SK-N-SH (cell line): ENCODE results near the gene OCSTAMP.

ENCODE experiments used
- ELF1 ChIP-seq: IDR thresholded peaks from 2 replicates; pipeline ENCODE4 v1.4.0; 2012
- EP300 ChIP-seq, 2 experiments: IDR thresholded peaks; 2 replicates each; pipeline versions ENCODE4 v1.4.0 to v1.6.1; 2012; ENCODE audit warnings: borderline replicate concordance in 1 of 2, low read depth in 1 of 2, low read length in 1 of 2
- EZH2phosphoT487 ChIP-seq: fragments of 200-600 bp; sonication (generic); IDR thresholded peaks from 2 replicates; pipeline ENCODE4 v1.6.1; 2017; ENCODE audit warnings: low read depth, mixed run types, mild to moderate bottlenecking, antibody characterized with exemption, moderate library complexity, borderline replicate concordance
- FOSL2 ChIP-seq: IDR thresholded peaks from 2 replicates; pipeline ENCODE4 v1.4.0; 2012; ENCODE audit warnings: low read depth, mild to moderate bottlenecking, moderate library complexity, borderline replicate concordance
- MAX ChIP-seq: IDR thresholded peaks from 2 replicates; pipeline ENCODE4 v1.4.0; 2012; ENCODE audit warnings: low read depth
- MEF2A ChIP-seq: IDR thresholded peaks from 2 replicates; pipeline ENCODE4 v1.4.0; 2012; ENCODE audit warnings: low read depth, borderline replicate concordance
- POLR2AphosphoS5 ChIP-seq: IDR thresholded peaks from 2 replicates; pipeline ENCODE4 v1.6.1; 2012; ENCODE audit warnings: low read depth, low read length
- RAD21 ChIP-seq: IDR thresholded peaks from 2 replicates; pipeline ENCODE4 v1.6.1; 2012; ENCODE audit warnings: mild to moderate bottlenecking, low read length
- RFX5 ChIP-seq: IDR thresholded peaks from 2 replicates; pipeline ENCODE4 v1.6.1; 2012; ENCODE audit warnings: mild to moderate bottlenecking, improper control_type of control experiment, low read length
- TCF12 ChIP-seq: IDR thresholded peaks from 2 replicates; pipeline ENCODE4 v1.4.0; 2012
- YY1 ChIP-seq: IDR thresholded peaks from 2 replicates; pipeline ENCODE4 v1.4.0; 2012; ENCODE audit warnings: low read depth, mild to moderate bottlenecking
- TF ChIP-seq, protein P1 (sequence below): fragments of 200-600 bp; sonication (generic); IDR thresholded peaks from 2 replicates; pipeline ENCODE4 v1.6.1; 2017; ENCODE audit warnings: antibody characterized with exemption, mild to moderate bottlenecking, moderate library complexity
- TF ChIP-seq, protein P2 (sequence below): IDR thresholded peaks from 2 replicates; pipeline ENCODE4 v1.6.1; 2012; ENCODE audit warnings: mild to moderate bottlenecking, low read depth, low read length, moderate library complexity

GRCh38 chr20:46545827-46546138 lies 4.7 kb downstream of the OCSTAMP start:
- TF ChIP-seq FOSL2 (no peak), RAD21 (no peak), POLR2AphosphoS5 (no peak), EZH2phosphoT487 (no peak), MAX (no peak), YY1 (no peak), RFX5 (no peak), ELF1 (no peak), MEF2A (no peak), TCF12 (no peak), EP300 (IDR thresholded peaks at IDR 0.05; ENCODE audit: borderline replicate concordance in 1 of 2, low read depth in 1 of 2, low read length in 1 of 2) (no peak)
- TF ChIP-seq, protein P1, sequence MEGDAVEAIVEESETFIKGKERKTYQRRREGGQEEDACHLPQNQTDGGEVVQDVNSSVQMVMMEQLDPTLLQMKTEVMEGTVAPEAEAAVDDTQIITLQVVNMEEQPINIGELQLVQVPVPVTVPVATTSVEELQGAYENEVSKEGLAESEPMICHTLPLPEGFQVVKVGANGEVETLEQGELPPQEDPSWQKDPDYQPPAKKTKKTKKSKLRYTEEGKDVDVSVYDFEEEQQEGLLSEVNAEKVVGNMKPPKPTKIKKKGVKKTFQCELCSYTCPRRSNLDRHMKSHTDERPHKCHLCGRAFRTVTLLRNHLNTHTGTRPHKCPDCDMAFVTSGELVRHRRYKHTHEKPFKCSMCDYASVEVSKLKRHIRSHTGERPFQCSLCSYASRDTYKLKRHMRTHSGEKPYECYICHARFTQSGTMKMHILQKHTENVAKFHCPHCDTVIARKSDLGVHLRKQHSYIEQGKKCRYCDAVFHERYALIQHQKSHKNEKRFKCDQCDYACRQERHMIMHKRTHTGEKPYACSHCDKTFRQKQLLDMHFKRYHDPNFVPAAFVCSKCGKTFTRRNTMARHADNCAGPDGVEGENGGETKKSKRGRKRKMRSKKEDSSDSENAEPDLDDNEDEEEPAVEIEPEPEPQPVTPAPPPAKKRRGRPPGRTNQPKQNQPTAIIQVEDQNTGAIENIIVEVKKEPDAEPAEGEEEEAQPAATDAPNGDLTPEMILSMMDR, result no peak
- TF ChIP-seq, protein P2, sequence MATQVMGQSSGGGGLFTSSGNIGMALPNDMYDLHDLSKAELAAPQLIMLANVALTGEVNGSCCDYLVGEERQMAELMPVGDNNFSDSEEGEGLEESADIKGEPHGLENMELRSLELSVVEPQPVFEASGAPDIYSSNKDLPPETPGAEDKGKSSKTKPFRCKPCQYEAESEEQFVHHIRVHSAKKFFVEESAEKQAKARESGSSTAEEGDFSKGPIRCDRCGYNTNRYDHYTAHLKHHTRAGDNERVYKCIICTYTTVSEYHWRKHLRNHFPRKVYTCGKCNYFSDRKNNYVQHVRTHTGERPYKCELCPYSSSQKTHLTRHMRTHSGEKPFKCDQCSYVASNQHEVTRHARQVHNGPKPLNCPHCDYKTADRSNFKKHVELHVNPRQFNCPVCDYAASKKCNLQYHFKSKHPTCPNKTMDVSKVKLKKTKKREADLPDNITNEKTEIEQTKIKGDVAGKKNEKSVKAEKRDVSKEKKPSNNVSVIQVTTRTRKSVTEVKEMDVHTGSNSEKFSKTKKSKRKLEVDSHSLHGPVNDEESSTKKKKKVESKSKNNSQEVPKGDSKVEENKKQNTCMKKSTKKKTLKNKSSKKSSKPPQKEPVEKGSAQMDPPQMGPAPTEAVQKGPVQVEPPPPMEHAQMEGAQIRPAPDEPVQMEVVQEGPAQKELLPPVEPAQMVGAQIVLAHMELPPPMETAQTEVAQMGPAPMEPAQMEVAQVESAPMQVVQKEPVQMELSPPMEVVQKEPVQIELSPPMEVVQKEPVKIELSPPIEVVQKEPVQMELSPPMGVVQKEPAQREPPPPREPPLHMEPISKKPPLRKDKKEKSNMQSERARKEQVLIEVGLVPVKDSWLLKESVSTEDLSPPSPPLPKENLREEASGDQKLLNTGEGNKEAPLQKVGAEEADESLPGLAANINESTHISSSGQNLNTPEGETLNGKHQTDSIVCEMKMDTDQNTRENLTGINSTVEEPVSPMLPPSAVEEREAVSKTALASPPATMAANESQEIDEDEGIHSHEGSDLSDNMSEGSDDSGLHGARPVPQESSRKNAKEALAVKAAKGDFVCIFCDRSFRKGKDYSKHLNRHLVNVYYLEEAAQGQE, result no peak
